PC-3 (cell line): ENCODE results near the gene ARF1. TPM values are rescaled to one million over a fixed set of nuclear protein-coding genes. Genes with fewer than 3 reads are reported as not detected.

Source experiments
- ATAC-seq: fragments of 200-7000 bp; cut with Tn5 transposase; 2 replicates; pipeline ENCODE4 v1.9.1; 2020; ENCODE audit warnings: mild to moderate bottlenecking, moderate library complexity
- BruUV-seq: library from RNA; stranded (reverse); fragments of 400-500 nt; replicated peaks from 2 replicates; lab custom pipeline; 2021; lab: Mats Ljungman, UMichigan
- CTCF ChIA-PET: fragments of 300-600 bp; sonication (Branson Sonifier 250); formaldehyde crosslinking; loops from one replicate; lab custom pipeline; 2022; ENCODE audit warnings: antibody characterized with exemption; lab: Charles Lee
- POLR2A ChIA-PET: fragments of 300-600 bp; sonication (Branson Sonifier 250); formaldehyde crosslinking; loops from one replicate; lab custom pipeline; 2022; ENCODE audit warnings: antibody characterized with exemption; ENCODE audit not compliant: unreplicated experiment; lab: Charles Lee
- DNase-seq: peaks from one replicate; pipeline ENCODE4 v3.0.0-alpha.2; 2015
- H2AFZ ChIP-seq: fragments of 300-600 bp; sonication (generic); 2 replicates; pipeline ENCODE4 v1.6.0; 2016; ENCODE audit warnings: antibody characterized with exemption, low read length
- H3F3A ChIP-seq: fragments of 300-600 bp; sonication (generic); one replicate; pipeline ENCODE4 v1.6.0; 2017; ENCODE audit warnings: antibody characterized with exemption, low read length, control low read depth, mild to moderate bottlenecking; ENCODE audit not compliant: unreplicated experiment
- H3K27ac ChIP-seq: fragments of 300-600 bp; sonication (generic); 2 replicates; pipeline ENCODE4 v1.5.1; 2016; ENCODE audit warnings: mild to moderate bottlenecking, low read length
- H3K27me3 ChIP-seq: fragments of 300-600 bp; sonication (generic); 2 replicates; pipeline ENCODE4 v1.6.1; 2016; ENCODE audit warnings: low read length, mixed read lengths
- H3K36me3 ChIP-seq: fragments of 300-600 bp; sonication (generic); 2 replicates; pipeline ENCODE4 v1.6.1; 2016; ENCODE audit warnings: low read depth, mixed run types, low read length, mixed read lengths
- H3K4me1 ChIP-seq: fragments of 300-600 bp; sonication (generic); 2 replicates; pipeline ENCODE4 v1.5.1; 2016; ENCODE audit warnings: low read length; ENCODE audit not compliant: insufficient read depth
- H3K4me2 ChIP-seq: fragments of 300-600 bp; sonication (generic); 2 replicates; pipeline ENCODE4 v1.6.0; 2016; ENCODE audit warnings: low read length
- H3K4me3 ChIP-seq: fragments of 300-600 bp; sonication (generic); 2 replicates; pipeline ENCODE4 v1.5.1; 2016; ENCODE audit warnings: mild to moderate bottlenecking, low read length, mixed read lengths
- H3K79me2 ChIP-seq: fragments of 300-600 bp; sonication (generic); 2 replicates; pipeline ENCODE4 v1.6.1; 2017; ENCODE audit warnings: low read length, mixed read lengths
- H3K9ac ChIP-seq: fragments of 300-600 bp; sonication (generic); 2 replicates; pipeline ENCODE4 v1.6.0; 2016; ENCODE audit warnings: mild to moderate bottlenecking, low read length
- H3K9me2 ChIP-seq: fragments of 300-600 bp; sonication (generic); replicated peaks from 2 replicates; pipeline ENCODE4 v1.6.1; 2016; ENCODE audit warnings: mixed run types, low read length, mixed read lengths
- H3K9me3 ChIP-seq: fragments of 300-600 bp; sonication (generic); 2 replicates; pipeline ENCODE4 v1.6.1; 2016; ENCODE audit warnings: low read length, mixed read lengths
- H4K20me1 ChIP-seq: fragments of 300-600 bp; sonication (generic); 2 replicates; pipeline ENCODE4 v1.6.1; 2016; ENCODE audit warnings: low read length, mixed read lengths
- CTCF ChIP-seq: fragments of 300-600 bp; sonication (generic); conservative IDR thresholded peaks from 2 replicates; pipeline ENCODE4 v1.5.1; 2017; ENCODE audit warnings: antibody characterized with exemption, low read depth, mild to moderate bottlenecking, low read length
- EZH2 ChIP-seq: fragments of 300-600 bp; sonication (generic); IDR thresholded peaks from one replicate; pipeline ENCODE4 v1.6.1; 2017; ENCODE audit warnings: antibody characterized with exemption, mild to moderate bottlenecking, low read length; ENCODE audit not compliant: unreplicated experiment
- EZH2phosphoT487 ChIP-seq: fragments of 300-600 bp; sonication (generic); IDR thresholded peaks from 2 replicates; pipeline ENCODE4 v1.6.1; 2018; ENCODE audit warnings: mild to moderate bottlenecking, antibody characterized with exemption, low read length, borderline replicate concordance
- intact Hi-C: fragments of 100-400 bp; cut with micrococcal nuclease; formaldehyde crosslinking; loops from 2 replicates; pipeline ENCODE4 v1.9.0; 2023
- total RNA-seq: library from RNA; depleted of rRNA; stranded (reverse); fragments of >200 nt; gene quantifications from 2 replicates; pipeline ENCODE4 v1.2.3, GENCODE V29; 2014

Gene ARF1
- total RNA-seq, 1 experiment from 2014 or later = 688 TPM

- H3K79me2 ChIP-seq = no peaks in the 10 kb centered on the region
- peak overlapping the region; percentile 30 for H3K9ac ChIP-seq
- ATAC-seq (peak; percentile 68), DNase-seq (peak; percentile 94)
- no peaks in the 10 kb centered on the region for H4K20me1 ChIP-seq
- CTCF ChIA-PET = interaction anchor here (0.6 to 1.0 kb wide), 2 partner anchors 15 to 60 kb away, joined by 3 to 13 read pairs; no protein-coding TSS in a partner anchor
- H3K4me1 ChIP-seq = peaks cover 8% of the 10 kb centered on the region; the same call in 1 of the 2 replicates
- H3K27ac ChIP-seq = no peak overlapping the region
- H3K4me3 ChIP-seq = peak overlapping the region; percentile 58
- no peaks in the 10 kb centered on the region for H3K9me2 ChIP-seq
- no peaks in the 10 kb centered on the region for H3K9me3 ChIP-seq
- peak overlapping the region; percentile 73 for H3K4me2 ChIP-seq
- BruUV-seq = no TSS peak
- intact Hi-C loops = loop anchor here (5.0 kb wide), 1 partner anchor 58 kb away; no protein-coding TSS in a partner anchor
- no peaks in the 10 kb centered on the region for H3K36me3 ChIP-seq
- peaks cover 4% of the 10 kb centered on the region for H3F3A ChIP-seq
- TF ChIP-seq EZH2 (no peak), EZH2phosphoT487 (no peak), CTCF (no peak)
- POLR2A ChIA-PET = interaction anchor here (0.6 kb wide), 2 partner anchors 56 to 115 kb away, joined by 3 read pairs; no protein-coding TSS in a partner anchor
- peak overlapping the region; percentile 67 for H2AFZ ChIP-seq
- no peaks in the 10 kb centered on the region for H3K27me3 ChIP-seq
Observed at GRCh38 chr1:228059634-228060457, 22.7 kb upstream of the ARF1 start.

GRCh38 chr1:228060458-228061190 is 21.9 kb upstream of the ARF1 start:
- ChIA-PET POLR2A (no interaction called here), CTCF (interaction anchor here (1.0 kb wide), 1 partner anchor 61 kb away, joined by 13 read pairs; no protein-coding TSS in a partner anchor)
- no peaks in the 10 kb centered on the region for H3K9me2 ChIP-seq
- H3K4me3 ChIP-seq = peak overlapping the region; percentile 58
- peak overlapping the region; percentile 73 for H3K4me2 ChIP-seq
- ATAC-seq (0 out of 2 replicates have a peak, but pooled peaks have one; percentile 5), DNase-seq (no peak)
- H3K9ac ChIP-seq = peak overlapping the region; percentile 30
- H2AFZ ChIP-seq = peak overlapping the region; percentile 67
- TF ChIP-seq CTCF (peak; percentile 30; the same call in 1 of the 2 replicates), EZH2phosphoT487 (no peak), EZH2 (no peak)
- H3K36me3 ChIP-seq = no peaks in the 10 kb centered on the region
- intact Hi-C loops = no loop called here
- peaks cover 4% of the 10 kb centered on the region for H3F3A ChIP-seq
- H3K79me2 ChIP-seq = no peaks in the 10 kb centered on the region
- H3K4me1 ChIP-seq = peaks cover 8% of the 10 kb centered on the region; the same call in 1 of the 2 replicates
- H3K9me3 ChIP-seq = no peaks in the 10 kb centered on the region
- no peaks in the 10 kb centered on the region for H4K20me1 ChIP-seq
- H3K27me3 ChIP-seq = no peaks in the 10 kb centered on the region
- no peak overlapping the region for H3K27ac ChIP-seq
- TSS peak; percentile 15 for BruUV-seq
